SIG-M5 treated with dmso at 0.1 percent for 504 hours (cell line): ENCODE measurements around the gene SCD.

Source experiments
- DNase-seq: peaks from one replicate; lab custom pipeline; 2025; ENCODE audit not compliant: unreplicated experiment; lab: John Stamatoyannopoulos, UW

The SCD gene

DNA sequence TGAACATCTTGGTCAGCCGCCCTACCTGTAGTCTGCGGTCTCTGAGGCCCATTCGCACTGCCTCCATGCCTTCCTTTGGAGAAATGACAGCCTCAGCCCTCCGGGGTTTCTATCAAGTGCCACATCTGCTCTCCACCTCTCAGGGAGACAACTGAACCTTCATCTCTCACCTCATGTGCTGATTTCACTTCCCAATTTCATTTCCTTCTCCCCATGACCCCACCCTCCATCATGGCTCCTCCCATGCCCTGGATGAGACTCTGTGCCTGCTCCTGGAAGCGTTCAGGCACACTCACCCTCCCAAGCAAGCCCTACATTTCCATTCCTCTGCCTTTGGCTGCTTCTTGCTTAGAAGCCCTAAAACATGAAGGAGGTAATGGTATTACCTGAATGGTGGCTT, 7.8 kb upstream of the SCD start:
- peak; percentile 72 for DNase-seq

DNA sequence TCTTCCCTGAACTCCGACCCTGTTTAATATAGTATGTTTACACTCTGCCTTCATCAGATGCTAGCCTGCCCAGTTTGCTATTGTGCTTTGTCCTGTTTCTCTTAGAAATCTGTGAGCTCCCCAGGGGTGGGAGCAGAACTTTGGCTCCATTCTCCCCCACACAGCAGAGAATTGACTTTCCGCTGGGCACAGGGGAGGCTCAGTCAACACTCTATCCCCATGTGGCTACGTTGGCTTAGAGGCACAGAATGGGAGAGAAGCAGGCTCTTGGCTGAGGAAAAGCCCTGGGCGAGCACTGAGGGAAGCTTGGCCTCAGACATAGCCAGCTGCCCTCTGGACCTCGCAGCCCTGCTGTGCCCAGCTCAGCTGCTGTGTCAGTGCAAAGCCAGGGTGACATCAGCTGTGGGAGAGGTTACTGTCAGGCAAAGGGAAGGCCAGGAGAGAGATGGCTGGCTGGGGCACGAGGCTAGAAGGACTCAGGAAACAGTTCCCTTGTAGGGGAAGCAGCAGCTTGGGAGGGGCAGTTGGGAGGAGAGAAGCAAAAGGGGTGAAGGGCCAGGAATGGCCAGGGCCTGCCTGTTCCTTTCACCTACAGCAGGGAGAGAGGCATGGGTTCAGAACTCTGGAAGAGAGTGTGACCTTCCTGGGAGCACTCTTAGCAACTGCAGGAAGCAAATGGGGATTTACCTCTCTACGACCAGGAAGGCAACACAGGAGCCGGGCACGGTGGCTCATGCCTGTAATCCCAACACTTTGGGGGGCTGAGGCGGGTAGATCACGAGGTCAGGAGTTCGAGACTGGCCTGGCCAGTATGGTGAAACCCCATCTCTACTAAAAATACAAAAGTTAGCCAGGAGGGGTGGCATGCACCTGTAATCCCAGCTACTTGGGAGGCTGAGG, 5.8 kb upstream of the SCD start:
- DNase-seq = no peak

DNA sequence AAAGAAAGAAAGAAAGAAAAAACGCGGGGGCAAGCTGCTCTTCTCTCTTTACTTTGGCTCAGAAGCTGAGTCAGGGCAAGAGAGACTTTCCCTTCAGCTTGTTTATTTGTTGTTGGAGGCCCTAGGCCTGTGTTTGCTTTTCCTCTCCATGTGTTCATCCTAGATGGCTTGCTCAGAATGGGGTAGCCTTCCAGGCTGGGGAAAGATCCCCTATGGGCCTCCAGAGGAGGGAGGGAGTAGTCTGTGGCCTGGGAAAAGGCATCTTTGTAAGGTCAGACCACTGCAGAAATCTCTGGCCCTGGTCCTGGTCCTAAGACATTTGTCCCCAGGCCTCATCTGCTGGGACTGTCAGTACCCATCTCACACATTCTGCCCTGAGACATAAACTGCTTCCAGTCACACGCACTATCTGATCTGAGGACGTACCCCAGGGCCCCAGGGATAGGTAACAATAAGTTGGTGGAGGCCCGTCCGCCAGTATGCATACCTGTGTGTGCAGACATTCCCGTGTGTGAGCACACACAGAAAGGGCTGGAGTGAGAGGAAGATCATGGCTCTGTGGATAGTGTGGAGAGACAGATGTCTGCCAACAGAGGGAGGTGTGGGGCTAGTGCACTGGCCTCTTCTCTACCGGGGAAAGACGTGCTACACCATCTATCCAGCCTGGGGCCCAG, 4.9 kb upstream of the SCD start:
- peak; percentile 49 for DNase-seq

DNA sequence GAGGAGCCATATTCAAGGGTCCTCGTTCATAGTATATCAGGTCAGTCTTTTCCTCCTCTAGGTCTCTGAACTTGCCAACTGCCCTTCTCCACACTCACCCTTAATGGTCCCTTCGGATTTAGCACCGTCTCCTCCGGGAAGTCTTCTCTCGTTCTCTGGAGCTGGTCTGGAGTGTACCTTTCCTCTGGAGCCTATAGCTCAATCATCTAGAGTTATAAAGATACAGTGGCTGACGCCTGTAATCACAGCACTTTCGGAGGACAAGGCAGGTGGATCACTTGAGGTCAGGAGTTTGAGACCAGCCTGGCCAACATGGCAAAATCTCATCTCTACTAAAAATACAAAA, 4.4 kb upstream of the SCD start:
- DNase-seq = no peak

DNA sequence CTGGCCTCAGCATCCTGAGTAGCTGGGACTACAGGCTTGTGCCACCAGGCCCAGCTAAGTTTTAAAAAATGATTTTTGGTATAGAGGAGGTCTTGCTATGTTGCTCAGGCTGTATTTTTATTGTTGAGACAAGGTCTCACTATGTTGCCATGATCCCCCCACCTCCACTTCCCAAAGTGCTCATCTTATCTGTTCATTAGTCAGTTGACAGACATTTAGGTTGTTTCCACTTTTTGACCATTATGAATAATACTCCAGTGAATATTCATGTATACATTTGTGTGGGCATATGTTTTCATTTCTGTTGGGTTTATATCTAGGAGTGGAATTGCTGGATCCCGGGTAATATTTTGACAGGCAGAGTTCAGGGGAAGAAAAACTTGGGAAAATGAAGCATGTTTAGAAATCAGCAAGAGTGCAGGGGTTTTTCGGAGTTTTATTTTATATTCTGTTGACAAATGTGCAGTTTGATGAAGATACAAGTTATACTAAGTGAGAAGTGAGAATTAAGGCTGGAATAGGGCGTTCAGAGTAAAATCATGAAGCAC, 2.7 kb upstream of the SCD start:
- DNase-seq = no peak

DNA sequence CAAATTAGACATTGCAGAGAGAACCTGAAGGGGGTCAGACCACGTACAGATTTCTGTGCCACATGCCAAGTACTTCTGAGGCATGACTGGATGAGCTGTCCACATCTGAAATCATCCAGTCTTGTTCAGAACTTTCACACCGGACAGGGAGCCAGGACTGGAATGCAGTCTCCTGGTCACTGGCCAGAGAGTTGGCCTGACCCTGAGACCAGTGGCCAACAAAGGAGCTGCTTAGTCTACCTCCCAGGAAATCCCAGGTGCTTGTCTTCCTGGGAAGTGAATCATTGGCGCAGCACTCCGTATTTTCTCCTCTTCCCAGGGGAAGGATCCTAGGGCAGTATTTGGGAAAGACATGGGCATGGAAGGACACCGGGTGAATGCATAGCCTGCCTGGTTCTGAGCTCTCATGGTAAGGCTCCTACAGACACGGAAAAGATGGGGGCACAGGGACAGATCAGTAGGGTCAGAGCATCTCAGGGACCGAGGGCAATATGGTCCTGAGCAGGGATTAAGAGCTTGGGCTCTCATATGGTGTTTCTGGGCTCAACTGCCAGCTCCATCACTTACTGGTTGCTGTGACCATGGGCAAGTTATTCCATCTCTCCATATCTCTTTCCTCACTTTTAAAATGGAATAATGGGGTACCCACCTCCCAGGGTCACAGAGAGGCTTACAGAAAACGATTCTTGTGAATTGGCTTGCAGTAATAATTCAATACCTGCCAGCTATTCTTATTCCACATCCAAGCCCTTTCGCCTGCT, 1.3 kb upstream of the SCD start:
- DNase-seq = no peak

DNA sequence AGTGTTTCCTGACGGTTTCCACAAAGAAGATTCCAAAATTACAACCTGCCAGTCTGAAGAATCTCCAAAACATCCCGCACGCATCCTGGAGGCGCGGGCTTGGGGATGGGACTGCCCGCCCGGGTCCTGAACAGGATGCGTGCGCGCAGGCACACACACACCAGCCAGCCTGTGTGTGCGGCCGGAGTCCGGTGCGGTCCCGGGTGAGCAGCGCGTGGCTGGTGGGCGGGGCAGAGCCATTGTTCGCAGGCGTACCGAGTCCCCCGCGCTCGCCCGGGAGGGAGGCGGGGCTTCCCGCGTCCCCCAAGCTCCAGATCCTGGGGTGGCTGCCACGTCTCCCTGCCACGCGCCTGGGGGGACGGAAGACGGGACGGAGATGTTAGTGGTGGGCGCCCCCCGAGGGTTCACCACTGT, 675 bp upstream of the SCD start:
- peak; percentile 60 for DNase-seq

DNA sequence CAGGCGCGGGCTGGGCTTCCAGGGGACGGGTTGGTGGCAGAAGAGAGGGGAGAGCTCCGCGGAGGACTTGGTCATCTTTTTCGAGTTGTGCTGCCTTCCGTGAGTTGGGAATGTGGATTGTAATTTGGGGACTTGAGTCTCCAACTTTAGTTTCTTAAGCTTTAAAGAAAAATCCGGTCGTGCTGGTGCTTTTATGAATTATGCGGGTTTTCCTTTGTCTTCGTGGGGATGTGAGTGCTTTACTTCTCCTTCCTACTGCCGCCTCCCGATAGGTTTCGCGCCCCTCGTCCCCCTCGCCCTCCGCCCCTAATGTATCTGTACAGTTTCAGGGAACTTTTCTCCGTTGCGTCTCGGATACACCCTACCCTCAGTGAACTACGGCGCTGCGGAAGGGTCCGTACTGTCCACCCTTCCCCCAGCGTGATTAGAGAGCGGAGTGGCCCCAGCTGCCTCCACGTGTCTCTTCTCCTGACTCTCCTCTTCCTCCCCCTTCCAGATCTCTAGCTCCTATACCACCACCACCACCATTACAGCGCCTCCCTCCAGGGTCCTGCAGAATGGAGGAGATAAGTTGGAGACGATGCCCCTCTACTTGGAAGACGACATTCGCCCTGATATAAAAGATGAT, 649 bp downstream of the SCD start:
- DNase-seq = no peak

DNA sequence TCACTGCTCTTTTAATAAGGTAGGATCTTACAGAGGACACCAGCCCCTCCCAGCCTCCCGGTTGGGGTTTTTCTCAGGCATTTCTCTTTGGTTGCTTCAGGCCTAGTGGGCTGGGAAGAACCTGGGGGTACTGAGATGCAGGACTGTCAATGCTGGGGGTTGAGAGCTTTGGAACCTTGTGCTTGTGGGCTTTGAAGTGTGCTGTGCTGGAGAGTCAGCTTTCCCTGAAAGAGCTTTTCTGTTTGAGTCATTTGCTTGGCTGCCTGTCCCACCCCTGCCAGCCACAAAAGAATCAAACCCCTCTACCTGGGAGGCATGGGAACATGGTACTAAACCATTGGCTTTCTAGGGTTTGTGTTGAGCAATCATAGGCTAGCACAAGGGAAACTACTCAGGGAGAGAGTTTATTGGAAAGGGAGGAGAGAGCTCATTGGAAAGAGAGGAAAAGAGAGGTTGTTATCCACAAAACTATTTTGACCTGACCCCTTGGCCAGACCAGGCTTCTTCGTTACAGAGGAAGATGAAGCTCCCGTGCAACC, 1.4 kb downstream of the SCD start:
- DNase-seq = no peak

DNA sequence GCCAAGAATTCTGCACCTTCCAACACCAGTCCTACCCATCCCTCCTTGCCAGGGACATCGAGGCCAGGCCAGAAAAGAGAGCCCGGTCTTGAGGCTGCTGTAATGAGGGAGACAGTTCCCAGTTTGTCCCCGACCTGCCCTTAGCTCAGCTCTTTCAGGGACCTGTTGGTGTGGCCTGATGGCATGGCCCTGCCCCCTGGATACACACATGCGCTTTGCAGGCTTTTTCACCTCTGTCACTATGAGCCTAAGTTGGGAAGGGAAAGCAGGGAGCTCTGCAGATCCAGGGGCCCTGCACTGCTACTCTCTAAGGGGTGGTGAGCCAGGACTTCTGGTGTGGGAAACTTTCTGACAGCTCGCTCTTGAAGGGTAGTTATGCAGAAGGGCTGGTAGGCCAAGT, 2.1 kb downstream of the SCD start:
- no peak for DNase-seq

DNA sequence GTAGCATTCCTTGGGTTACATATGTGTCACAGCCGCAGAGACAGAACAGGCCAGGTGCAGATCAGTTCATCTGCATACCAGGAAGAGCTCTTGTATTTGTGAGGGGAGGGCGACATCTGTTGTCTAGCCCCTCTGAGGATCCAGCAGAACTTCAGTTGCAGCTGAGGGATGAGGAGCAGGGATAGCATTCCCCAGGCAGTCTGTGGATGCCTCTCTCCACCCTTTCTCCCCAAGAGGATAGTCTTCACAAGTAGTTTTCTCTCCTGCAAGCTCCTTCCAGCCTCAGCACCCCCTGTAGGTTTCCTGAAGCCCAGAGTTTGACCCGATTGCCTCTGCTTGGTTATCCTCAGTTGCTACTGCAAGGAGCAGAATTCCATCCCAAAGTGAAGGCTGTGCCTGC, 2.6 kb downstream of the SCD start:
- DNase-seq = no peak

DNA sequence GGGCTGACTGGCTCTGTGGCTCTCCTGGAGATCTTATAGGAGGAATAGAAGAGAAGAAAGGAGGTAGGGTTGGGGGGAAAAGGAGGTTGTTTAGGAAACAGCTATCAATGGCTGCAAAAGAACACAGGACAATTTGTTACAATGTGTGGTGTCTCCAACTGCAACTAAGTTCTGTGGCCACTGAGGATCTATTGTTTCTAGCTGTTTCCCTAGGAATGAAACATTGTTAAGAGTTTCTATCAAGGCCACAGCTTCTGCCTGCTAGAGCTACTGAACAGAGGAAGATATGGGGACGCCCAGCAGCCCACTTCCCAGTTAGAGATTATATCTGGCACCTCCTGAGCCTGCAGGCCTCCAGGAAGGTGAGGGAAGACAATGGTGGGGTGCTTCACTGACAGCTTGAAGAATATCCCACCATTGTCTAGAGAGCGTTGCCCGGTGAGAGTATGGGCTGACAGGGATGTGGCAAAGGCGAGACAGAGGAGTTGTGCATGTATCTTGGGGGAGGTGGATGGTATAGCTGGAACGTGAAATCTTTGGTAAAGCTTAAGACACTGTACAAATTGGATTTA, 4.0 kb downstream of the SCD start:
- no peak for DNase-seq

DNA sequence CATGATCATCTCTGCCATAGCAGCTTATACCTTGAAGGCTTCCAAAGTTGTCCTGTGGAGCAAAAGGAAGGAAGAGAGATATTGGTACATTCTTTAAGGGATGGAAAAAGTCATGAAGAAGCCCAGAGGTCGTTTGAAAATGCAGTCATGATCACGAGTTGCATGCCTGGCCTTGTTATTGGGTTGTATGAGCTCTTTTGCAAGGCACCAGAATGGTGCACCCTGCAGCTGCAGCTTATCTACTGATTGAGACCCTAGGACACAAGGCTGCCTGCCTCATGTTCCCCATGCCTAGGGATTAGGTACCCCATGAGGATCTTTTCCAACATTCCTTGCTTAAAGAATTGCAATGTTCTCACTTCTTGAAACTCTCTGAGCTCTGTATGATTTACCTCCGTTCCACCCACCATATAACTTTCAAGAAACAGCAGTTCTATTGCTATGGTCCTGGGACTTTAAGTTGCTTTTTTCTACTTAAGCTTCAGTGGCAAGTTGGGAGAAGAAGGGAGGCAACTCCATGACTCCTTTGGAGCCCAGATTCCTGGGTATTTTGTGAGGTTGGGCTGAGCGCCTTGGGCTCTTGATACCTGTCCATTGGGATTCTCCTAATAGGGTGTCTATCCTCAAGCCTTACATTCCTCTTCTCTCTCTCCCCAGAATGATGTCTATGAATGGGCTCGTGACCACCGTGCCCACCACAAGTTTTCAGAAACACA, 6.9 kb downstream of the SCD start:
- no peak for DNase-seq

DNA sequence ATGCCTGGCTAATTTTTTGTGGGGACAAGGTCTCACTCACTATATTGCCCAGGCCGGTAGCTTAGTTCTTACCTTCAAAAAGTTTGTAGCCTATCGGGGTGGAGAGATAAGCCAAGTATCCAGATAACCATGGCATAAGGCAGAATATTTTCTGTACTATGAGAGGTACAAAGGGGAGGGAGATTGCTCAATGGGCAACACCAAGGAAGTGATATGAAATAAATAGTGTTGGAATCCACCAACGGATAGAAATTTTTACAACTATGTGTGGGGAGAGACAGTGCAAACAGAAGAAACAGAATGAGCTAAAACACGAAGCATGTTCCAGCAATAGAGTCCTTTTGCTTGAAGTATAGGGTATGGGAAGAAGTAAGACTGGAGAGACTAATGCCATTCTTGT, 8.1 kb downstream of the SCD start:
- DNase-seq = no peak

DNA sequence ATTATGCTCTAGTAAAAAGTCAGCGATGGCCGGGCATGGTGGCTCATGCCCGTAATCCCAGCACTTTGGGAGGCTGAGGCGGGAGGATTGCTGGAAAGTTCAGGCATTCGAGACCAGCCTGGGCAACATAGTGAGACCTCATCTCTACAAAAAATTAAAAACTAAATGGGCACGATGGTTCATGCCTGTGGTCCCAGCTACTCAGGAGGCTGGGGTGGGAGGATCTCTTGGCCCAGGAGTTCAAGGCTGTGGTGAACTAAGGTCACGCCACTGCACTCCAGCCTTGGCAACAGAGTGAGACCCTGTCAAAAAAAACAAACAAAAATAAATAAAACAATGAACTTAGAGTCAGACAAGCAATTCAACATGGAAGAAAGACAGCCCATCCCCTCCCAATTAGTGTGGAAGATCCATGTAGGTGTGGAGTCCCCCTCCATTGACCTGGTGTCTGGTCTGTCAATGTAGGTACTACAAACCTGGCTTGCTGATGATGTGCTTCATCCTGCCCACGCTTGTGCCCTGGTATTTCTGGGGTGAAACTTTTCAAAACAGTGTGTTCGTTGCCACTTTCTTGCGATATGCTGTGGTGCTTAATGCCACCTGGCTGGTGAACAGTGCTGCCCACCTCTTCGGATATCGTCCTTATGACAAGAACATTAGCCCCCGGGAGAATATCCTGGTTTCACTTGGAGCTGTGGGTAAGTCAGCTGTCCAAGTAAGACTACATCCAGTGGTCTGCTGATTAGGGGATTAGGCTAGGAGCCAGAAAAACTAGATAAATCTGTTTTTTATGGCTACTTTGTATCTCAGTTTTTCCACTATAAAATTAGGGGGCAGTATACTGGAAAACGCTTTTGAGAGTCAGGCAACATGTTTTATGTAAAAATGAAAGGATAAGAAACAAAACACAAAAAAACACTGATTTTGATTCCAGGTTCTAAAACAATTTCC, 9.3 kb downstream of the SCD start:
- DNase-seq = no peak

DNA sequence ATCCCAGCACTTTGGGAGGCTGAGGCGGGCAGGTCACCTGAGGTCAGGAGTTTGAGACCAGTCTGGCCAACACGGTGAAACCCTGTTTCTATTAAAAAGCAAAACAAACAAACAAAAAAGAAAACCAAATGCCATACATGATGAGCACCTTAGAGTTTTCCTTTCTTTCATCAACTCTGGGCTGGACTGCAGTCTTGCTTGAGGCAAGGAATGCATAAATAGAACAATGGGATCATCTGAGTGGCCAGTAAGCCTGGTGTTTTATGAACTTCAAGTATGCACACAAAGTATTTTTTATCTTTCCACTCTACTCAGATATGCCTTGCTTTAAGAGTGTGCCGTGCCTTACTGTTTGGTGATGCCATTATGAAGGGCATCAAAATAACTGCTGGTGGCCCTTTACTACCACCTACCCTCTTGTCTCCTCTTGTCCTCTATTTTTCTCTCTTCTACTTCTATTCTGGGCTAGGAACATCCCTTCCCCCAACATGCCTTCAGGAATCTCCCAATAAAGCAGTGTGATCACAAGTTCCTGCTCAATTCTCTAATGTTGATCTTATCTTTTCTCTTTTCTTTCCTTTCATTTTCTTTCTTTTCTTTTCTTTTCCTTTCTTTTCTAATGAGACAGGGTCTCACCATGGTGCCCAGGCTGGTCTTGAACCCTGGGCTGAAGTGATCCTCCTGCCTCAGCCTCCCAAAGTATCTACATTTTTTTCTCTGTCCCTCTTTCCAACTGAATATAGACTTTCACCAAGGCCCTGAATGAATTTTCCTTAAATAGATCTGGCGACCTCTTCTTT, 10.2 kb downstream of the SCD start:
- no peak for DNase-seq

DNA sequence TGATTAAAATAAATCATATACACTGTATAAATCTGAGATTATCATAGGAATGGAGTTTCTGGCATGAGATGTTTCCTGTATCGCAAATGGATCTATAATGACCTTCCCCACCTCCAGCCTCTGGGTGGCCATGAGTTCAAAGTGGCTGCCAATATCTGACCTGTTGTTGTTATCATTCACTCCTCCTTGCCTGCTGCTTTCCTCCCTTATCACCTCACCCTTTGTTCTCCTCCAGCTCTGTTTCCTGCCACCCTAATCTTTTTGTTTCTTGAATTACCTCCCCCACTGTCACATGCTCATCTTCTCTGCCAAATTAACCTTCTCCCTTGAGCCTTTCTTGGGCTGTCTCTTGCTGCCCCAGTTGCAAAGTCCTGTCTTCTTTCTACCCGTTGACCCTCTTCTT, 12.0 kb downstream of the SCD start:
- no peak for DNase-seq

DNA sequence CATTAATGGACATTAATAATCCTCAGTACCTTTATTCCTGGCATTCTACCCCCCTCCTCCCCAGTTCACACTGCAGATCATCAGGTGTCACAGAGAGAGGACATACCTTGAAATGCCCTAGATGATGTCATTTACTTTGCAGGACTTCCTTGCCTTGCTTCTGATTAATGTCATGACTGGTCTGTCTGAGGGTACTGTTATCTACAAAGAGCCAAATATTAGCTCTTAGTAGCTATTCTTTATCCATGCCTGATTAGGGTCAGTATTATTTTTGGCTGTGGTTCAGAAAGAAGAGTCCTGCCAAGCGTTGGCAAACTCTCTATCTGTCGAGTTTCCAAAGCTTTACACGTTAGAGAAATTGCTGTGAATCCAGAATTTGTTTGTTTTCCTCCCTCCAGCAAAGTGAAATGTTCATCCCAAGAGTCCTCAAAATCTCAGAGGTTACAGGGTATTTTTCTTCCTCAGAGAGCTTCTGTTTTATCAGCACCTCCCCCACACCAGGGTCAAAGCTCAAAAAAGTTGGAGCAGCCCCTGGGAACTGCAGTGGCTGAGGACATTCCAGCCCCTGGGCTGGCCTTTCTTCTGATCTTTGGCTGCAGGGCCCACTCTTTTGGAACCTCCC, 12.6 kb downstream of the SCD start:
- DNase-seq = no peak
